GM12874 (cell line): ENCODE data around the gene HMCN2.
A peak's percentile ranks its signal among the peaks of the same experiment; 100 is the strongest.

ENCODE experiments used
- TF ChIP-seq, protein P1 (sequence below): IDR thresholded peaks from 2 replicates; pipeline ENCODE4 v1.5.1; 2011; ENCODE audit warnings: low read depth, mild to moderate bottlenecking, control low read depth, low read length, moderate library complexity; ENCODE audit not compliant: insufficient read depth

The HMCN2 gene

DNA sequence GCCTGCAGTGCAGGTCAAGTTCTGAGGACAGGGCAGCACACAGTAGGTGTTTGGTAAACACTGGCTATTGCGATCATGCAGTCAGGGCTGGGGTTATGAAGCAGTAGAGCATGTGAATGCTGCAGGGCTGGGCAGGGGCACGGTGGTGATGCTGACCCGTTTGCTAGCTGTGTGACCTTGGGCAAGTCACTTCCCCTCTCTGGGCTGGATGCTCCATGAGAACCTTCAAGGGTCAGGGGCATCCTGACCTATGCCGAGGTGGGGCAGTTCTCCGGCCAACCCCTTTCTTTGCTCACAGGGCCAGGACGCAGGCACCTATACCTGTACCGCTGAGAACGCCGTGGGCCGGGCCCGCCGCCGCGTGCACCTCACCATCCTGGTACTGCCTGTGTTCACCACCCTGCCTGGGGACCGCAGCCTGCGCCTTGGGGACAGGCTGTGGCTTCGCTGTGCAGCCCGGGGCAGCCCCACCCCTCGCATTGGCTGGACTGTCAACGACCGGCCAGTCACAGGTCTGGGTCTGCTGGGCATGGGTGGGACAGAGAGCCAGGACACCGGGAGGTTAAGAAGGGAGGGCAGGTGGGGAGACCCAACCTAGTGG is 140.2 kb downstream of the HMCN2 start:
- TF ChIP-seq, protein P1, sequence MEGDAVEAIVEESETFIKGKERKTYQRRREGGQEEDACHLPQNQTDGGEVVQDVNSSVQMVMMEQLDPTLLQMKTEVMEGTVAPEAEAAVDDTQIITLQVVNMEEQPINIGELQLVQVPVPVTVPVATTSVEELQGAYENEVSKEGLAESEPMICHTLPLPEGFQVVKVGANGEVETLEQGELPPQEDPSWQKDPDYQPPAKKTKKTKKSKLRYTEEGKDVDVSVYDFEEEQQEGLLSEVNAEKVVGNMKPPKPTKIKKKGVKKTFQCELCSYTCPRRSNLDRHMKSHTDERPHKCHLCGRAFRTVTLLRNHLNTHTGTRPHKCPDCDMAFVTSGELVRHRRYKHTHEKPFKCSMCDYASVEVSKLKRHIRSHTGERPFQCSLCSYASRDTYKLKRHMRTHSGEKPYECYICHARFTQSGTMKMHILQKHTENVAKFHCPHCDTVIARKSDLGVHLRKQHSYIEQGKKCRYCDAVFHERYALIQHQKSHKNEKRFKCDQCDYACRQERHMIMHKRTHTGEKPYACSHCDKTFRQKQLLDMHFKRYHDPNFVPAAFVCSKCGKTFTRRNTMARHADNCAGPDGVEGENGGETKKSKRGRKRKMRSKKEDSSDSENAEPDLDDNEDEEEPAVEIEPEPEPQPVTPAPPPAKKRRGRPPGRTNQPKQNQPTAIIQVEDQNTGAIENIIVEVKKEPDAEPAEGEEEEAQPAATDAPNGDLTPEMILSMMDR: no peak

DNA sequence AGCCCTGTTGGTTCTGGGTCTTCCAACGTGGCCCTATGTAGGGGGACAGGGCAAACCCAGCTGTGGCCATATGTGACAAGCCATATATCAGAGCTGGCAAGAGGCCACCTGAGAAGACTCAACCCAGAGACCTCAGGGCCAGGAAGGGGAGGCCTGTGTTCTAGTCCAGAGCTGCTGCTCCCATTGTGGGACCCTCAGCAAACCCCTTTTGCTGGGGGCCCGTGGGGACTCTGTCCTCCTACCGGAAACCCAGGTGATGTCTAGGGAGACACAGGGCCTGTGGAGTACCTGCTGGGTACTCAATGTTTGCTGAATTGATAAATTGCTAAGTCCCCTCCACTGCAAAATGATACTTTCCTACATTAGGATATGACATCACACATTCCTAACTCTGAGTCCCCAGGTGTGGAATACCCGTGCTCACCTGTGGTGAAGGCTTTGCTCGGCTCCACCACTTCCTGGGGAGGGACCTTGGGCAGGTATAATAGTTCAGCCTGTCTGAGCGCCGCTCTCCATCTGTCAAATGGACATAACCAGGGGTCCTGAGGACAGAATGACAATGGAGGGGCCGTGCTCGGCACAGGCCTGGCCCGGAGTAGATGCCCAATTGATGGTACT is 140.8 kb downstream of the HMCN2 start:
- TF ChIP-seq, protein P1: no peak

DNA sequence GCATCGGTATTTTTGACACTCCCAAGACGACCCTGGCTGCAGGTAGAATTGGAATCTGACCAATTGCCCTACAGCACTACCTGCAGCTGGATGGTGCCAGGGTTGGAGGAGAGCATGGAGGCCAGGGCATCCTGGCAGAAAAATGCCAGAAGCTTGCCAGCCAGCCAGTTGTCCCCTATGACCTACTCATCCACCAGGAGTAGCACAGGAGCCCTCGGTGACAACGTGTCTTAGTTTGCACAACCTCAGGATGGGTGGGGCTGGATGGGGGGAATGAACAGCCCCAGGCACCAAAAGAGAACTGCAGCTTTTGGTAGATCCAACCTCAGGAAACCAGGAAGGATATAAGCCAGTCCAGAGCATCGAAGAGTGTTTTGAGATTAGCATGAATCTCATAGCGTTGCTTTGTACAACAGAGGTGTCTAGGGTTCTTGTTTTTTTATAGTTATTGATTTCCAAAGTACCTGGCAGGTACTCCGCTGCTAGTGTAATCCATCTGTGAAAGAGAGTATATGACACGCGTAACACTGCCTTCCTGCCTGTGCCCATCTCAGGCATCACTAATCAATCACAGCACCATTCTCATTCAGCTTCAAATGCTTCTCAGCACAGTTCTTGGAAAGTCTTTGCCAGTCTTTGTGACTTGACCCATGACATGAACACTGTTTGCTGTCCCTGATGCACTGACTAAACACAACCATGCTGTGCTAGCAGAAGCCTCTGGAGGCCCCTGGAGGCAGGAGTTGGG is 142.5 kb downstream of the HMCN2 start:
- TF ChIP-seq, protein P1: no peak

DNA sequence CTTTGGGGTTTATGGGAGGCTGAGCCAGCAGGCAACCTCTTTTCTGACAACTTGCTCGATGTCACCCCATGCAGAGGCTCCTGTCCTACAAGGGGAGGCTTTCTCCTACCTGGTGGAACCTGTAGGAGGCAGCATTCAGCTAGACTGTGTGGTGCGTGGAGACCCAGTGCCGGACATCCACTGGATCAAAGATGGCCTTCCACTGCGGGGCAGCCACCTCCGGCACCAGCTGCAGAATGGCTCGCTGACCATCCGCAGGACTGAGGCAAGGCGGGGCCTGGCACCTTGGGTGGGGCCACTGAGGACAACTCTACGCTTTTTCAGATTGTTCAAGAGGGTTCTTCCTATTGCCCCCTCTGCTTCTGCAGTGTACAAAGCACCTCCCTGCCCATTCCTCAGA is 143.1 kb downstream of the HMCN2 start:
- TF ChIP-seq, protein P1: 0 out of 2 replicates have a peak, but pooled peaks have one; percentile 4

DNA sequence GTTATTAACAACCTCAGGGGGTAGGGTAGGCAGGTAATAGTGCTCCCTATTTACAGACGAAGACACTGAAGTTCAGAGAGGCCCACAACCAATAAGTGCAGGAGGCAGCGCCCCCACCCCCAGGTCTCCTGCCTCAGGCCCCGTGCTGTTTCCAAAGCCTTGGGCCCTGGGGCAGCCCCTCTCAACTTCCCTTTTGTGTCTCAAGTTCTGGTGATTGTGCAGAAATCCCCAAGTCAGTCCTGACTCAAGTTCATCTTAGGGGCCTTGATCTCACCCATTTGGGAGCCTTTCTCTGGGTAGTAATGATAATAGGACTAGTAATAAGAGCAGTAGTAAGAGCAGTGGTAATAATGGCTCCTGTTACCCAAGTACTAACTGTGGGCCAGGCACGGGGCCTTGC is 143.7 kb downstream of the HMCN2 start:
- TF ChIP-seq, protein P1: no peak

DNA sequence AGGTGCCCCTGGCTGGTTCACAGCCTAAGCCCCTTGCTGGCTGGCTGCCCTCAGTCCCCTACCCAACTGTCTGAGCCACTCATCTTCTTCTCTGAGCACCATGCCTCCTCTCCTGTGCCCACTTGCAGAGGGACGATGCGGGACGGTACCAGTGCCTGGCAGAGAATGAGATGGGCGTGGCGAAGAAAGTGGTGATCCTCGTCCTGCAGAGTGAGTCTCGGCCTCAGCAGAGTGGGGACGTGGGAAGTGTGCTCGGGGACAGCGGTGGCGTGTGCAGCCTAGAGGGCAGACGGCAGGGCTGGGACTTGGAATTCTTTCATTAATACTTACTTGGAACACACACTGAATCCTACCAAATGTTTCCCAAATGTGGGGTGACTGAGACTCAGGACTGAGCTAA is 144.9 kb downstream of the HMCN2 start:
- TF ChIP-seq, protein P1: no peak

DNA sequence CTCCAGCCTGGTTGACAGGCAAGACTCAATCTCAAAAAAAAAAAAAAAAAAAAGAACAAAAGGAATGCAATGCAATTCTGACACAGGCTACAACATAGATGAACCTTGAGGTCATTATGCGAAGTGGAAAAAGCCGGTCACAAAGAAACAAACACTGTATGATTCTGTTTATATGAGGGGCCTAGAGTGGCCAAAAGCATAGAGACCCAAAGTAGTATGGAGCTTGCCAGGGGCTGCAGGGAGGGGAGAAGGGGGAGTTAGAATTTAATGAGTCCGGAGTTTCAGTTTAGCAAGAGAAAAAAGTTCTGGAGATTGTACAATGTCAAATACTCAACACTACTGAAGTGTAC is 146.0 kb downstream of the HMCN2 start:
- TF ChIP-seq, protein P1: no peak
